K562 (cell line): ENCODE results near the gene CBS. TPM values are rescaled to one million over a fixed set of nuclear protein-coding genes. Genes with fewer than 3 reads are reported as not detected.
"Not testable (repeated sequence)": the region's sequence is repeated elsewhere in the genome, so short reads cannot be mapped to it uniquely, and the experiment has no call there.

ENCODE experiments used
- ATAC-seq: fragments of 200-7000 bp; cut with Tn5 transposase; 3 replicates; pipeline ENCODE4 v1.9.1; 2020; ENCODE audit warnings: moderate library complexity
- BruUV-seq: library from RNA; stranded (reverse); fragments of 400-500 nt; replicated peaks from 2 replicates; lab custom pipeline; 2021; lab: Mats Ljungman, UMichigan
- CTCF ChIA-PET: fragments of 300-600 bp; formaldehyde crosslinking; extraction: SDS; loops from one replicate; lab custom pipeline; 2021; ENCODE audit warnings: low intra/inter-chr PET ratio; lab: Yijun Ruan, JAX
- POLR2A ChIA-PET: fragments of 300-600, 350-650 bp; sonication (Branson Sonifier 250); formaldehyde crosslinking; extraction: SDS; loops from one replicate; lab custom pipeline; 2021; ENCODE audit warnings: antibody characterized with exemption, inconsistent platforms; lab: Yijun Ruan, JAX
- DNase-seq, 4 experiments: peaks; one replicate each; pipeline versions ENCODE4 v3.0.0 to v3.0.0-alpha.2; 2011 to 2018; ENCODE audit warnings: low spot score in 3 of 4, mixed read lengths in 3 of 4; ENCODE audit errors: extremely low read depth in 1 of 4
- FAIRE-seq: peaks from 2 replicates; lab custom pipeline; 2011; peaks lifted over from hg19 to GRCh38; lab: Jason Lieb, UNC
- H2AFZ ChIP-seq: 2 replicates; pipeline ENCODE4 v1.6.0; 2011; ENCODE audit warnings: low read depth, low read length, control low read depth, inconsistent platforms
- H3K27ac ChIP-seq: fragments of 200-600 bp; 3 replicates; pipeline ENCODE4 v1.8.0; 2011; ENCODE audit warnings: low read depth, mild to moderate bottlenecking, control low read depth, inconsistent platforms, low read length, moderate library complexity, mixed read lengths; ENCODE audit errors: extremely low read depth
- H3K27me3 ChIP-seq, 2 experiments: fragments of 300-600 bp in 1 of 2; 2 replicates in 1 of 2; 3 replicates in 1 of 2; pipeline versions ENCODE4 v1.6.0 to v1.8.0; 2011; ENCODE audit warnings: inconsistent platforms in 2 of 2, low read length in 2 of 2, mild to moderate bottlenecking in 1 of 2, mixed read lengths in 1 of 2, moderate library complexity in 1 of 2; ENCODE audit not compliant: control insufficient read depth in 2 of 2, insufficient read depth in 2 of 2
- H3K36me3 ChIP-seq: fragments of 300-600 bp; 3 replicates; pipeline ENCODE4 v1.8.0; 2011; ENCODE audit warnings: mild to moderate bottlenecking, low read length, inconsistent platforms; ENCODE audit not compliant: control insufficient read depth, insufficient read depth
- H3K4me1 ChIP-seq, 2 experiments: fragments of 200-600 bp in 1 of 2; replicated peaks in 1 of 2; 2 replicates in 1 of 2; 3 replicates in 1 of 2; pipeline versions ENCODE4 v1.5.1 to v1.8.0; 2011; ENCODE audit warnings: inconsistent platforms in 2 of 2, low read length in 2 of 2, mild to moderate bottlenecking in 1 of 2, mixed read lengths in 1 of 2, moderate library complexity in 1 of 2; ENCODE audit not compliant: control insufficient read depth in 2 of 2, insufficient read depth in 2 of 2
- H3K4me2 ChIP-seq: 2 replicates; pipeline ENCODE4 v1.6.1; 2011; ENCODE audit warnings: low read length, control low read depth, inconsistent platforms, mixed read lengths; ENCODE audit not compliant: insufficient read depth
- H3K4me3 ChIP-seq: fragments of 200-600 bp; sonication (generic), shearing (Covaris generic); 2 replicates; pipeline ENCODE4 v1.5.1; 2016; ENCODE audit warnings: control low read depth, inconsistent platforms
- H3K79me2 ChIP-seq: fragments of 200-600 bp; 3 replicates; pipeline ENCODE4 v1.8.0; 2011; ENCODE audit warnings: low read length, inconsistent platforms; ENCODE audit not compliant: control insufficient read depth, insufficient read depth
- H3K9ac ChIP-seq, 2 experiments: 2 replicates each; pipeline versions ENCODE4 v1.6.0 to v1.6.1; 2011; ENCODE audit warnings: low read depth in 2 of 2, low read length in 2 of 2, control low read depth in 1 of 2, inconsistent platforms in 1 of 2, mild to moderate bottlenecking in 1 of 2, mixed read lengths in 1 of 2; ENCODE audit not compliant: insufficient read depth in 1 of 2
- H3K9me1 ChIP-seq: one replicate; pipeline ENCODE4 v1.6.0; 2011; ENCODE audit warnings: inconsistent platforms, mild to moderate bottlenecking, low read length, moderate library complexity; ENCODE audit not compliant: control insufficient read depth, insufficient read depth
- H3K9me3 ChIP-seq: replicated peaks from 2 replicates; pipeline ENCODE4 v1.5.1; 2011; ENCODE audit warnings: low read depth, low read length, inconsistent platforms; ENCODE audit not compliant: control insufficient read depth, insufficient read depth
- H4K20me1 ChIP-seq: replicated peaks from 2 replicates; pipeline ENCODE4 v1.6.1; 2011; ENCODE audit warnings: low read length, inconsistent platforms, mixed read lengths; ENCODE audit not compliant: control insufficient read depth, insufficient read depth
- POLR2G ChIP-seq: fragments of 200-400 bp; formaldehyde crosslinking; IDR thresholded peaks from 2 replicates; pipeline ENCODE4 v1.6.1; 2017; ENCODE audit warnings: low read depth, mild to moderate bottlenecking, antibody characterized with exemption, low read length, moderate library complexity
- RAD21 ChIP-seq, 2 experiments: fragments of 250-450 bp in 1 of 2; fragments of 450-650 bp in 1 of 2; sonication (Bioruptor Pico) in 1 of 2; formaldehyde crosslinking in 1 of 2; IDR thresholded peaks in 1 of 2; conservative IDR thresholded peaks in 1 of 2; 2 replicates each; pipeline versions ENCODE4 v1.4.0 to v1.8.0; 2020 to 2022; ENCODE audit warnings: mild to moderate bottlenecking in 2 of 2, moderate library complexity in 1 of 2
- WGBS: fragments of 100-300 bp; shearing (Covaris generic); methylation state at CpG from one replicate; pipeline ENCODE4 v1.1.6; 2016; ENCODE audit warnings: low coverage, mixed read lengths; ENCODE audit not compliant: insufficient coverage; ENCODE audit errors: missing lambda C conversion rate; 5-methylcytosine and 5-hydroxymethylcytosine counted together
- in situ Hi-C: fragments of 300-500 bp; cut with MboI; formaldehyde crosslinking; loops from 4 replicates; pipeline ENCODE4 v1.15.0; 2018; ENCODE audit warnings: inconsistent platforms, mixed read lengths
- intact Hi-C: fragments of 100-400 bp; cut with micrococcal nuclease; formaldehyde crosslinking; loops from 2 replicates; pipeline ENCODE4 v1.14.2; 2022
- polyA plus RNA-seq, 8 experiments: library from polyadenylated mRNA; depleted of rRNA in 4 of 8; stranded (reverse) in 5 of 8; unstranded in 3 of 8; fragments of >200 nt; fragmentation: Nextera tagmentation in 2 of 8; fragmentation: Illumina TruSeq in 1 of 8; extraction: Ambion mirVana in 2 of 8; extraction: Trizol in 1 of 8; gene quantifications; 2 replicates each; pipeline versions ENCODE4 v1.2.1 to v1.2.3, GENCODE V29; 2011 to 2014; ENCODE audit warnings: inconsistent platforms in 1 of 8, missing spikeins in 1 of 8
- total RNA-seq, 7 experiments: library from RNA; depleted of rRNA in 6 of 7; stranded (reverse); fragments of >200 nt in 6 of 7; fragmentation: Illumina TruSeq in 2 of 7; extraction: Trizol in 2 of 7; gene quantifications; 2 replicates each; pipeline versions ENCODE4 v1.2.1 to v1.2.3, GENCODE V29; 2011 to 2021; ENCODE audit warnings: low replicate concordance in 1 of 7
- TF ChIP-seq, protein P1 (sequence below), 3 experiments: IDR thresholded peaks in 2 of 3; conservative IDR thresholded peaks in 1 of 3; 2 replicates each; pipeline ENCODE4 v1.5.1; 2011 to 2012; ENCODE audit warnings: low read length in 3 of 3, mild to moderate bottlenecking in 3 of 3, control low read depth in 2 of 3, improper control_type of control experiment in 1 of 3, inconsistent platforms in 1 of 3, low read depth in 1 of 3, mixed read lengths in 1 of 3, moderate library complexity in 1 of 3; ENCODE audit not compliant: insufficient read depth in 2 of 3

CBS gene
- total and polyA plus RNA-seq, 9 of the 15 experiments (the other 6 are each of a cell fraction or from before 2014, with no cell fraction given): 4.6 to 472 (median 152) TPM

- CTCF ChIA-PET: not testable (repeated sequence)
These were observed 30.3 kb downstream of the CBS start for GRCh38 chr21:43045165-43045875.

DNA sequence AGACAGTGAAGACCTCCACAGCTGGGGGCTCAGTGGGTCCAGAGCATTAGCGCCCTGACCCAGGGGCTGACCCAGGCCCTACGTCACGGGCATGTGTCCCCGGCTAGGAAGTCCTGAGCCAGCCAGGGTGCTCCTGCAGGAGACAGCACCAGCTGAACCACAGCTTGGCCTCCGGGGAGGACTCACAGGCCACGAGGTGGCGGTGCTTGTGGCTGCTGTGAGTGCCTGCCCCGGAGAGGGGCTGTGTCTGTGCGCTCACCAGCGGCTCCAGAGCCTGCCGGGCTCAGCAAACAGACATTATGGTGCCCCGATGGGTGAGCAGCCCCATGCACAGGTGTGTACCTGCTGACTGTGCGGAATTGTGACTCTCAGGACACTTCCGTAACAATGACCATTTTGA is 31.1 kb downstream of the CBS start:
- intact Hi-C loops, in situ Hi-C loops, H3K79me2 ChIP-seq, H3K36me3 ChIP-seq, H3K27ac ChIP-seq, H4K20me1 ChIP-seq, DNase-seq, H3K9me3 ChIP-seq, H3K27me3 ChIP-seq, H3K9ac ChIP-seq, H3K4me3 ChIP-seq, H3K4me1 ChIP-seq, H3K9me1 ChIP-seq, H3K4me2 ChIP-seq, H2AFZ ChIP-seq, BruUV-seq, CTCF ChIA-PET, FAIRE-seq: not testable (repeated sequence)
- peak; percentile 79 for ATAC-seq
- TF ChIP-seq, protein P1, sequence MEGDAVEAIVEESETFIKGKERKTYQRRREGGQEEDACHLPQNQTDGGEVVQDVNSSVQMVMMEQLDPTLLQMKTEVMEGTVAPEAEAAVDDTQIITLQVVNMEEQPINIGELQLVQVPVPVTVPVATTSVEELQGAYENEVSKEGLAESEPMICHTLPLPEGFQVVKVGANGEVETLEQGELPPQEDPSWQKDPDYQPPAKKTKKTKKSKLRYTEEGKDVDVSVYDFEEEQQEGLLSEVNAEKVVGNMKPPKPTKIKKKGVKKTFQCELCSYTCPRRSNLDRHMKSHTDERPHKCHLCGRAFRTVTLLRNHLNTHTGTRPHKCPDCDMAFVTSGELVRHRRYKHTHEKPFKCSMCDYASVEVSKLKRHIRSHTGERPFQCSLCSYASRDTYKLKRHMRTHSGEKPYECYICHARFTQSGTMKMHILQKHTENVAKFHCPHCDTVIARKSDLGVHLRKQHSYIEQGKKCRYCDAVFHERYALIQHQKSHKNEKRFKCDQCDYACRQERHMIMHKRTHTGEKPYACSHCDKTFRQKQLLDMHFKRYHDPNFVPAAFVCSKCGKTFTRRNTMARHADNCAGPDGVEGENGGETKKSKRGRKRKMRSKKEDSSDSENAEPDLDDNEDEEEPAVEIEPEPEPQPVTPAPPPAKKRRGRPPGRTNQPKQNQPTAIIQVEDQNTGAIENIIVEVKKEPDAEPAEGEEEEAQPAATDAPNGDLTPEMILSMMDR (IDR thresholded peaks at IDR 0.05 in 2 of 3, conservative IDR thresholded peaks at IDR 0.05 in 1 of 3; ENCODE audit: insufficient read depth in 2 of 3, low read depth in 1 of 3, low read length in 3 of 3): peak in 2 of 3 experiments; percentile 8 to 19; a peak in 2 of 6 replicates
- TF ChIP-seq RAD21 (CRISPR knock-in tag; conservative IDR thresholded peaks at IDR 0.05 in 1 of 2, IDR thresholded peaks at IDR 0.05 in 1 of 2): peak in 1 of 2 experiments; percentile 8; a peak in 1 of 4 replicates
- 34% methylated on average over 11 of the region's 14 CpGs for WGBS
- POLR2A ChIA-PET: interaction anchor here (0.5 kb wide), 1 partner anchor 128 kb away, joined by 5 read pairs; no protein-coding TSS in a partner anchor

More at GRCh38 chr21:43045165-43045875, 30.3 kb downstream of the CBS start:
- DNase-seq: not testable (repeated sequence)
- peak; percentile 59 for TF ChIP-seq POLR2G
- TF ChIP-seq, all 486 proteins: peak for 1; not testable (repeated sequence) for 485
- POLR2A ChIA-PET: interaction anchor here (0.5 kb wide), 1 partner anchor 129 kb away, joined by 5 read pairs; no protein-coding TSS in a partner anchor
- H3K9ac ChIP-seq, in situ Hi-C loops, H3K27ac ChIP-seq, H2AFZ ChIP-seq, H3K9me1 ChIP-seq, ATAC-seq, H3K27me3 ChIP-seq, H3K36me3 ChIP-seq, H3K79me2 ChIP-seq, H3K4me2 ChIP-seq, H3K4me3 ChIP-seq, H4K20me1 ChIP-seq, H3K9me3 ChIP-seq, H3K4me1 ChIP-seq, intact Hi-C loops, FAIRE-seq, BruUV-seq: not testable (repeated sequence)
- WGBS: 70% methylated on average over 6 of the region's 17 CpGs
